T47D (cell line): ENCODE results near the gene DGKD.
A peak's percentile ranks its signal among the peaks of the same experiment; 100 is the strongest.

ENCODE experiments used
- DNase-seq, 2 experiments: peaks; one replicate each; pipeline versions ENCODE4 v3.0.0 to v3.0.0-alpha.2; 2011 to 2012; ENCODE audit warnings: low read depth in 1 of 2, low spot score in 1 of 2
- JUND ChIP-seq: IDR thresholded peaks from 2 replicates; pipeline ENCODE4 v1.6.1; 2012; ENCODE audit warnings: low read depth
- in situ Hi-C: cut with HindIII; loops from 2 replicates; pipeline ENCODE4 v1.10.0; 2016; ENCODE audit warnings: low sequenced_read_pairs, low pct_unique_long_range_greater_than_20kb

Gene DGKD

DNA sequence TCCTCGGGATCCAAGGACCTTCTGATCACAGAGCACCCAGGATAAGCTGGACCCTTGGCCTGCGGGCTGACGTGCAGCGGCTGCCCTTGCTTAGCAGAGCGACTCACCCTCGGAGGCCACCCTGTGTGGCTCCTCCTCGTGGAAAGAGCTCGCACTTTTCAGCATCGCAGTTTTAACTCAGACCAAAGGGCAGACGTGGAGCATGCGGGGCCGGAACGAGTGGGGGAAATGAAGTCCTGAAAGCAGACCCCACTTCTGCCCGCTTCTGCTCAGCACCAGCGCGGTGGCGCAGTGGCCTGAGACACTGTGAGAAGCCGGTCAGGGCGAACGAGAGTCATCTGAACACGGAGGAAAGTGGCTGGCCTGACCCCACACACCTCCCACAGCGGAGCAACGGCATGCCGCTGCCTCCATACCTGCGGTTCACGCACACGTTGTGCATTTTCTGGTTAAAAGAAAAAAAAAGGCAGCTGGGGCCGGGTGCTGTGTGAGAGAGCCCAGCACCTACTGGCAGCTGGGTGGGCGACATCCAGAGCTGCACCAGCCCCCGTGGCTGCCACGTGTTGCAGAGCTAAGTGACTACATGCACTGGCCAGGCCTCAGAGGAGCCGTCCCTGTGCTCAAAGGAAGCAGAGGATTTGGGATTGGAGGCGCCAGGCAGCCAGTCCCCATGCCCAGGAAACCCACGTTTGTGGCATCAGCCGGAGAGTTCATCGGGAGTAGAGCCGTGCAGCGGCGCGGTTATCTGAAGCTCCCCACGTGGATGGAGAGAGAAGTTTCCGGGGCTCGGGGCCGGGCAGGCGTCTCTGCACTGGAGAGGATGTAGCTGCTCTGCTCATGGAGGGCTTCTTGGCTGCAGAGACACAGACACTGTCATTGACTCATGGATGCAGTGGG lies 122.6 kb downstream of the DGKD start:
- no peak for DNase-seq
- in situ Hi-C loops, result no loop called here
- TF ChIP-seq JUND, result no peak

DNA sequence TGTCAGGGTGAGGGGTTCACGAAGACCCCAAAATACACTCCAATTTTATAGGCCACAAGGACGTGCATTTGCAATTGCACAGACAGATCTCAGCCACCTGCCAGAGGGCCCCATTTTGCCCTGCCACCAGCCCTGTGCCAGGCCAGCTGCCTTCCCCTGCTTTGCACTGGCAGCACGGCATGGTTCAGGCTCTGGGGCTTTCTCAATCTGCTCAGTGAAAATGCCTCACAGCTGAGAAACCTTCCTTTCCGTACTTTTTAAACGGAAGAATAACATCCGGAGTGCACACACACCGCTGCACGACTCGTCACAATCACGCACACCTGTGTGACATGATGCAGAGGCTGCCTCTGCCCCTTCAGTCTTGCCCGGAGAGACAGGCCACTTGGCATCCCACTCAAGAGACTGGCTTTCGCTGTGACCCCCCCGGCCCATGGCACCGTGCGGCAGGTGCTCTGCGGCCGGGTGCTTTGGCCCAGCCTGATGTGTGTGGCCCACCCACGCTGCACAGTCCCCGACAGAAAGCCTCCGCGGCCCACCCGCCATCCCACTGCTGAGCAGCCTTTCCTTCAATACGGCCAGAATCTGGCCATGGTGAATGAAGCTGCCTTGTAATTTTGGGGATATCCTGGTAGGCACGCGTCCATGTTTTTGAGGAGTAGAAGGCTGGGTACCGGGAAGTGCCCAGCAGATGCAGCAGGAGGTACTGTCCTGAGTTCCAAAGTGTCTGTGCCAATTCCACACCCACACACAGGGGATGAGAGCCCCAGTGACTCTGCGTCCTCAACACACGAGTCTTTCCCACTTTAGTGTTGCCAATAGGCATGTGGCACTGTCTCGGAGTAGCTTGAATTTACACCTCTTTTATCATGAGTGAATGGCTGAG lies 123.5 kb downstream of the DGKD start:
- no peak for DNase-seq
- in situ Hi-C loops, result no loop called here

DNA sequence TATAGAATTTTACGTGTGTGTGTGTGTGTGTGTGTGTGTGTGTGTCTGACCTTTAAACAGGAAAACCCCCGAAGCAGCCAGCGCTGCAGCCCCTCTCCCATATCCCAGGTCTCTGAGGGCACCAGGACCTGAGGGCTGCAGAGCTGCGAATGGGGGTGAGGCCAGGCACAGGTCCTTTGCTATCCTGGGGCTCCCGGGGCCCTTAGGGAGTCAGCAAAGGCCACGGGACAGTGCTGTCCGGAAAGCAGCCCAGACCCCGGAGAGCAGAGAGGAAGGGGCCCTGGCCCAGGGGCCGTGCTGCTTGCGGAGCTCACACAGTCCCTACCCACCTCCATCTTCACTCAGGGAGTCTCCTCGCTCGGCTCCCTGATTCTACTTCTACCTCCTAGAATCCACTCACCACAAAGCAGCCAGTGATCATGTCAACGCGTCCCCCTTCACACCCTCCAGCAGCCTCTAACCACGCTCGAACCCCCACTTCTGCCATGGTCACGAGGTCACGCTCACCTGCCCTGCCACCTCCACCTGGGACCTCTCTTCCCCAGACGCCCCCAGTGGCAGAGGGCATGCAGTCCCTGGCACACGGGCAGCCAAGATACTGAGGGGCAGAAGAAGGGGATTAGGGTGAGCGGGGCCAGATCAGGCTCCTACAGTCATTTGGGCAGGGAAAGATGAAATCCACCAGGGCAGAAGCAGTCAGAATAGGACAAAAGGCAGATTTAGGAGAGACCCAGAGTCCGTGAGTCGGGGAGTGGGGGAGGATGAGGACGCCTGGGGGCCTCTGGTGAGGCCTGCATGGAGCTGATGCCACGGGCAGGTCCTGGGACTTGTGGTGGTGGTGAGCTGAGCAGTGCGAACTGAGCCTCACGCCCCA lies 125.6 kb downstream of the DGKD start:
- DNase-seq, result no peak
- no peak for TF ChIP-seq JUND
- in situ Hi-C loops, result no loop called here

More for the DNA sequence above, 123.5 kb downstream of the DGKD start:
- no peak for TF ChIP-seq JUND

DNA sequence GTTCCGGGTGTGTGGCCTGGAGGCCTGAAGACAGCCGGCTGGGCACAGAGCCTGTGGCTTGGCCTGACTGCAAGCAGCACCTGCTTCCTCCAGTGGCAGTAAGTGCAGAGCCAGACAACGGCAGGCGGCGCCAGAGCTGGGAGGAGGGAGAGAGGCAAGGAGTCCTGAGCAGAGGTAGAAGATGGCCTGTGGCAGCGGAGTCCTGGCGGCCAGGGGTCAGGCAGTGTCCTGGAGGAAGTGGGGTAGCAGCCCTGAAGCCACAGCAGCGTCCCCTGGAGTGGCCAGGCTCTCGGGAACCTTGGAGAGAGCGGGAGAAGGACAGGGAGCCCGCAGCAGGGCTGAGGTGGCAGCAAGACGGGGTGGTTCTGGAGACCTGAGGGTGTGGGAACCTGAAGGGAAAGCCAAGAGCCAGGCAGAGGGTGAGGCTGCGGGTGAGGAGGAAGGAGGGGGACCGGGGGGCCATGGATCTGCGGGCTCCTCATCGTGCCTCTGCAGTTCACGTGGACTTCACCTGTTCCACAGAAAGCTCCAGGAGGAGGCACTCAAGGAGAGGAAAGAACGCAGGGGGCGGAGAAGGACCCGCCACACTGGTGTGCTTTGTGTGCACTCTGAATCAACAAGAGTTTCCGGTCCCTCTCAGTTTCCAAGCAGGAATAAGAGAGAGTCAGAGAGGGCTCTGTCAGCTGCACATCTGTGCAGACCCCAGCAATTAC lies 126.4 kb downstream of the DGKD start:
- TF ChIP-seq JUND, result no peak
- DNase-seq, result peak; percentile 41 to 70
- in situ Hi-C loops, result no loop called here

DNA sequence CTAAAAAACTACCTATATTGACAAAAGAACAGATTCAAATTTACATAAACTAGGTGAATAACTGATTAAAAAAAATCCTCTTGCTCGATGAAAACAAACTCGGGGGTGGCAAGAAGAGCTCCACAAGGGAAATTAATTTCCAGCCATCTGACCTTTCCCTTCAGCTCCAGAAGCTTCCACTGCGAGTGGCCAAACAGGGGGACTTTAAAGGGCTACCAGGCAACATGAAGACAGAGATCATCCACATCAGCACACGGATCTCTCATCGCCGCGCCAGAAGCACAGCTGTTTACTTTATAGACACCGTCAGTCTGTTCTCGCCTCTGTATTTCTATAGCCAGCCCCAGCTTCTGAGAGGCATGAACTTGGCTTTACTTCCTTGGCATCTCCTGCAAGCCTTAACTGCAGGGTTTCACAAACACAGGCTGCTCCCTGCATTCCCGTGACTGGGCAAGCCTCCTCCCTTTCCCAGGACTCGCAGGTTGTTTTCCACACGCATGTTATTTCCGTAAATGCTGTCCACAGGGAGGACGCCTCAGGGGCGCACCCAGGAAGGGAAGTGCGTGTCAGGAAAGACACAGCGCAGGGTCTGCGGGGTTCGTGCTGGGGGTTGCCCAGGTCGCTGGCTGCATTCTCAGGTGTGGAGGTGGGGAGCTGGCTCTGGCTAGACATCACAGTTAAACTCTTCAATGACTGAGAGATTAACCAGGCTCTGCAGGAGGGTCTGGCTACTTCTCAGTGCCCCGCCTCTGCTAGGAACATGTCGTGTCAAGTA lies 127.3 kb downstream of the DGKD start:
- no peak for DNase-seq
- TF ChIP-seq JUND, result no peak
- in situ Hi-C loops, result no loop called here

DNA sequence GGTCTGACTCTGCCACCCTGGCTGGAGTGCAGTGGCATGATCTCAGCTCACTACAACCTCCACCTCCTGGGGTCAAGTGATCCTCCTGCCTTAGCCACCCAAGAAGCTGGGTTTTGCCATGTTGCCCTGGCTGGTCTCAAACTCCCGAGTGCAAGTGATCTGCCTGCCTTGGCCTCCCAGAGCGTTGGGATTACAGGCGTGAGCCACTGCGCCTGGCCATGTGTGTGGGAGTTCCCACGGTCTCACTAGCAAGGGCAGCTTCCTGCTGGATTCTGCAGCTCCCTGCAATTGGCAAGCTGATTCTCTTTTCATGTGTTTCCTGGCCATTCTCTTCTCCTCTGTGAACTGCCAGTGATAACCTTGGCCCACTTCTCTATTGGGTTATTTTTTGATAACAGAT lies 128.3 kb downstream of the DGKD start:
- in situ Hi-C loops, result no loop called here
- DNase-seq, result no peak

DNA sequence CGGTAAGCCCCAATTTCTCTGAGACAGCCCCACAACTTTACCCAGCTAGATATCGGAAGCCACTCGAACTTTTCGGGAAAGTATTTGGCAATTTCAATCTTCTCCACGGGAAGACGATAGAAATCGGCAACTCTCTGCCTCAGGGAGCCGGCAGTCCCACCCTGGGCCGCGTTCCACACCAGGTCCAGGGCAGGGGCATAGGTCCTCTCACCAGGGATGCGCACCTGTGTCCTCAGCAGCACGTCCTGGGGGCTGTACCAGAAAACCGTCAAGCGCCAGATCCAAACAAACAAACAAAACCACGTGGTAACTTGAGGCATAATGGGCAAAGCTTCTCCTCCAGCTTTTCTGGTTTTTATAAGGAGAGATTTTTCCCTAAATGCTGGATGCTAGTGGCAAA lies 131.4 kb downstream of the DGKD start:
- TF ChIP-seq JUND, result no peak
- DNase-seq, result no peak
- in situ Hi-C loops, result no loop called here

More for the DNA sequence above, 128.3 kb downstream of the DGKD start:
- TF ChIP-seq JUND, result no peak

DNA sequence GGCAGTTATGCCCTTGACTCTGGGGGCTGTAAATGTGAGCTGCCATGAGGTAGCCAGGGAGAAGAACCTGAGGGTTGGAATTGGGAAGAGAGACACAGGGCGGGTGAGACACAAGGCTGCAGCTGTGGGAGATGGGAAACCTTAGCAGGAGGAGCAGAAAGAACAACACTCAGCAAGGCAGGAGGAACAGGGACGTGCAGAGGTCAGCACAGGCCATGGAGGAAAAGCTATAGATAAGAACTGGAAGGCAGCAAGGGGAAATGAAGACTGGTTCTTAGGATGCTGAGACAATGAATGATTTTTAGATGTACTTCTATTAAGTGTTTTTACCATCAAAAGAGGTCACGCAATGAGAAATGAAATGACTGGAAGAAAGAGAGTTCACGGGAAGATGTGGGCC lies 132.1 kb downstream of the DGKD start:
- no peak for DNase-seq
- TF ChIP-seq JUND, result no peak
- in situ Hi-C loops, result no loop called here

DNA sequence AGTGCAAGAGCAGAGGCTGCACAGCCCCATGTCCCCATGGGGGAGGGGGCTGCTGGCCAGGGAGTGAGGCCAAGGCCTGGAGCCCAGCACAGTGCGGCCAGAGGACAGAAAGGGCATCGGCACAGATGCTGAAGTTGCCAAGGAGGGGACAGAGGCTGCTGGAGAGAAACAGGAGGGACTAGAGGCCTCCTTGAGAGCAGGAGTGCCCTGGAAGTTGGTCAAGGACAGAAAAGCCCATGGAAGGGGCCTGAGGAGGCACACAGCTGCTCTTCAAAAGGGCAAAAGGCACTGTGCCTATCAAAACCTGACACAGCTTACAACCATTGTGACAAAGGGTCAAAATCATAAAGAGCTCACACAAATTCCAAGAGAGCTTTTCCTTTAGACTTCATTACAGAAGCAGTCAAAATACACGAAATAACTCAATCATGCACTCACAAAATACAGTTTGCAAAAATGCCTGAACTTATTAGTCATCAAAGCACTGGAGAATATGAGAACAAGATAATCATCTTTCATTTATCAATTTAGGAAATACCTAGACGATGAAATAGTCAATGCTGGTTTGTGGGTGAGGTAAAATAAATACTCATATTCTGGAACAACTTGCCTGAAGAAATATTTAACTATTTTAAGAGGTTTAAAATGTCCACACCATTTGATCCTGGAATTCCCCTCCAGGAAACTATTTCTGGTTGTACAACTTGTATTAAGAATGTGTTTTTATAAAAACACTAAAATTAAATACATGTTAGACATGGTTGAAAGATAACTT lies 132.7 kb downstream of the DGKD start:
- peak; percentile 15 to 41 for DNase-seq
- peak; percentile 87; the same call in 1 of the 2 replicates for TF ChIP-seq JUND
- in situ Hi-C loops, result no loop called here

DNA sequence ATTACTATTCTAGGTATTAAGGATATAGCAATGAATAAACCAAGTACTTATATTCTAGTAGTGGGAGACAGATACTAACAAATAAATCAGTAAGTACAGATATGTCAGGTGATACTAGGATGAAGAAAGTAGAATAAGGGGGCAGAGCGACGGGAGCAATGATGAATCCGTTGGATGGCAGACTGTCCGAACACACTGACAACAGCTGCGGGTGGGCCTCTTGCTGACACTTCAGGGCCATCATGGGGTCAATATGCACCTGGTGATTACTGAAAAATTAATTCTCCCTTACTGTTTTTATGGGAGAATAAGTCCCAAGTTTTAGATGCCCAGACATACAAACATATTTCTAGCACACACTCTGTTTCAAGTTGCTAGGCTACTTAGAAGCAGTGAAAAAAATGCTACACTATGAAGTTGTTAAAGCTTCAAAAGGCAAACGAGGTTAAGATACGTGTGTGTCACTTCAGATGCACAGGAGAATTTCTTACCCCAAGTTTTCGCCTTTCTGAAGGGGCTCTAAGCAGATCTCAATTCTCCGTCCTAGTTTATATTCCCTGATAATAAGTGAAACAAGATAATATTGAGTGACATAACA lies 133.6 kb downstream of the DGKD start:
- TF ChIP-seq JUND, result no peak
- in situ Hi-C loops, result no loop called here
- DNase-seq, result no peak
